ENCODE results near the gene TTLL4.

DNA sequence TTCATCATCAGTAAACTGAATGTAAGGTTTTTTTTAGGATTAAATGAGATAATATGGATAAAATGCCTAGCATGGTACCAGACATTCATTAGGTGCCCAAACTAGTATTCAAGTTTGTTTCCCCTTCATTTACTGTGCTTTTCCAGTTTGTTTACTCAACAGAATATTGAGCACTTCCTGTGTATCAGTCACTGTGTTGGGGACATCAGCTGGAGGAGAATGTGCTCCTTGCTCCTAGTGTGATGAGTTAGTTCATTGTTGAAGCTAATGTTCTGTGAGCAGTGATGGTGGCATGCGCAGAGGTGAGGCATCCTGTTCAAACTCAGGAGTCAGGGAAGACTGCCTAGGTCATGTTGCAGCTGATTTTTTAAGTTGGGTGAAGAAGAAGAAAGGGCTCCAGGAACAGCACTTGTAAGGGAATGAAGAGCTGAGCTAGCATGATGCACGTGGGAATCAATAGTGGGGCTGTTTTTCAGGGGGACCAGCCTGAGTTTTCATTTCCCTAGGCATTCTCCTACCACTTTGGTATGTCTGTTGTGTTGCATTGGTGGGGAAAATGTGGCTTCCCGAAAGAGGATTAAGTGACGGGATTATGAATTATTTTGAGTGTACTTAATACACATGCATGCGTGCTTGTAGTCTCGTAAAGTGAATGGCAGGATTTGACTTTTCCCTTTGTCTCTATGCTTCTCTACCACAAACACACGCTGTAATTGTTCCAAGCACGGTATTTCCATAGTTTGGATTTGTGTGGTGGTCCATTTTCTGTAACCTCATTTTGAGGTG, 23.7 kb downstream of the TTLL4 start:
- no peak for TF ChIP-seq CTCF (IDR thresholded peaks at IDR 0.05)
- no peak for TF ChIP-seq EZH2 (IDR thresholded peaks at IDR 0.05; ENCODE audit: borderline replicate concordance, insufficient read depth, low read depth, low read length, poor library complexity, severe bottlenecking)
